B cell (primary cell): ENCODE measurements around the gene TMEM220.

Experiments used
- CTCF ChIP-seq: fragments of 200-600 bp; IDR thresholded peaks from one replicate; pipeline ENCODE4 v1.8.0; 2022; ENCODE audit warnings: antibody characterized with exemption, mild to moderate bottlenecking
- EZH2 ChIP-seq: IDR thresholded peaks from 2 replicates; pipeline ENCODE4 v1.6.1; 2012; ENCODE audit warnings: borderline replicate concordance, low read depth, mild to moderate bottlenecking, moderate library complexity, low read length; ENCODE audit not compliant: insufficient read depth, poor library complexity, severe bottlenecking

- TF ChIP-seq CTCF (no peak), EZH2 (no peak)
These were observed 13.6 kb upstream of the TMEM220 start for GRCh38 chr17:10743316-10744009.
